ENCODE data around the gene CAMTA1. TPM values are rescaled to one million over a fixed set of nuclear protein-coding genes. Genes with fewer than 3 reads are reported as not detected.

CAMTA1 gene
- total and polyA plus RNA-seq, 9 of the 15 experiments (the other 6 are each of a cell fraction or from before 2014, with no cell fraction given) = 43.9 to 161 (median 65.9) TPM

- no peak for TF ChIP-seq ZNF217 (CRISPR knock-in tag; IDR thresholded peaks at IDR 0.05)
- no peak for TF ChIP-seq THAP12 (CRISPR knock-in tag; IDR thresholded peaks at IDR 0.05)
- TF ChIP-seq NFRKB (IDR thresholded peaks at IDR 0.05; ENCODE audit: low read depth) = no peak
- TF ChIP-seq PHTF2 (CRISPR knock-in tag; IDR thresholded peaks at IDR 0.05) = no peak
- TF ChIP-seq ILF3 (IDR thresholded peaks at IDR 0.05; ENCODE audit: borderline replicate concordance) = no peak
Observed at GRCh38 chr1:6976044-6976375, 190.8 kb downstream of the CAMTA1 start (continued).

GRCh38 chr1:6979003-6979613 lies 193.9 kb downstream of the CAMTA1 start:
- in situ Hi-C loops (cut with MboI) = no loop called here
- CTCF ChIA-PET (ENCODE audit: low intra/inter-chr PET ratio) = no interaction called here
- WGBS (ENCODE audit: insufficient coverage, low coverage, missing lambda C conversion rate) = 0% methylated on average over 5 of the region's 5 CpGs

More at GRCh38 chr1:6979003-6979613, 193.9 kb downstream of the CAMTA1 start:
- Histone ChIP-seq H3K9me1 (ENCODE audit: control insufficient read depth, insufficient read depth, low read length) (no peaks in the 10 kb centered on the region), H3K27ac (ENCODE audit: extremely low read depth, low read depth, low read length) (no peak overlapping the region), H3K9me3 (replicated peaks; ENCODE audit: control insufficient read depth, insufficient read depth, low read depth, low read length) (no peaks in the 10 kb centered on the region), H3K9ac (ENCODE audit: insufficient read depth in 1 of 2, low read depth in 2 of 2, low read length in 2 of 2) (no peak overlapping the region), H3K27me3 (ENCODE audit: control insufficient read depth in 2 of 2, insufficient read depth in 2 of 2, low read length in 2 of 2) (peaks cover 29 to 53% of the 10 kb centered on the region in 2 experiments), H3K4me1 (replicated peaks in 1 of 2; ENCODE audit: control insufficient read depth in 2 of 2, insufficient read depth in 2 of 2, low read length in 2 of 2) (no peaks in the 10 kb centered on the region), H4K20me1 (replicated peaks; ENCODE audit: control insufficient read depth, insufficient read depth, low read length) (0 out of 2 replicates have a peak, but pooled peaks cover 3% of the 10 kb centered on the region), H2AFZ (ENCODE audit: low read depth, low read length) (no peak overlapping the region), H3K4me3 (no peak overlapping the region), H3K4me2 (ENCODE audit: insufficient read depth, low read length) (no peak overlapping the region), H3K36me3 (ENCODE audit: control insufficient read depth, insufficient read depth, low read length) (no peaks in the 10 kb centered on the region), H3K79me2 (ENCODE audit: control insufficient read depth, insufficient read depth, low read length) (no peaks in the 10 kb centered on the region)
- POLR2A ChIA-PET = interaction anchor here (0.6 to 1.5 kb wide), 3 partner anchors 11 to 138 kb away, joined by 3 to 6 read pairs (median 3); no protein-coding TSS in a partner anchor
- ATAC-seq (no peak), FAIRE-seq (no peak), DNase-seq (ENCODE audit: extremely low read depth in 1 of 4, low spot score in 3 of 4) (no peak)
- TF ChIP-seq ZNF311 (CRISPR knock-in tag; IDR thresholded peaks at IDR 0.05) (no peak), KLF13 (tag; IDR thresholded peaks at IDR 0.05; ENCODE audit: borderline replicate concordance, low read depth) (no peak), ZNF830 (CRISPR knock-in tag; IDR thresholded peaks at IDR 0.05) (no peak), KLF6 (CRISPR knock-in tag; IDR thresholded peaks at IDR 0.05; ENCODE audit: borderline replicate concordance) (no peak), ZNF282 (CRISPR knock-in tag; IDR thresholded peaks at IDR 0.05) (no peak), POU5F1 (IDR thresholded peaks at IDR 0.05; ENCODE audit: borderline replicate concordance, low read depth, low read length, partially characterized antibody) (no peak), ZNF146 (CRISPR knock-in tag; IDR thresholded peaks at IDR 0.05; ENCODE audit: unreplicated experiment) (no peak), ZNF143 (CRISPR knock-in tag; IDR thresholded peaks at IDR 0.05) (no peak), ZNF280A (IDR thresholded peaks at IDR 0.05; ENCODE audit: low read depth, partially characterized antibody) (no peak), RNF2 (IDR thresholded peaks at IDR 0.05) (no peak), ZNF3 (CRISPR knock-in tag; IDR thresholded peaks at IDR 0.05) (no peak), ATF4 (CRISPR knock-in tag; IDR thresholded peaks at IDR 0.05) (no peak), KDM4B (IDR thresholded peaks at IDR 0.05; ENCODE audit: borderline replicate concordance in 2 of 2, low read depth in 1 of 2) (no peak)
- intact Hi-C loops (cut with micrococcal nuclease) = no loop called here
- no TSS peak for BruUV-seq (replicated peaks)
